ENCODE measurements around the gene CCDC157. TPM values are rescaled to one million over a fixed set of nuclear protein-coding genes. Genes with fewer than 3 reads are reported as not detected.

The CCDC157 gene
- total and polyA plus RNA-seq, 11 donors = 0.42 to 1.7 (median 1.1) TPM

- Histone ChIP-seq H3K9me3 (no peaks in the 10 kb centered on the region), H3K4me1 (peaks cover 4 to 48% (median 33%) of the 10 kb centered on the region in 12 donors), H3K36me3 (peaks cover 0 to 8% (median under 1%) of the 10 kb centered on the region in 9 donors), H3K27me3 (no peaks in the 10 kb centered on the region), H3K4me3 (peak within 1 kb of the TSS; percentile 53 to 88 (median 73)), H3K27ac (peak within 1 kb of the TSS in 11 of 12 donors; percentile 50 to 99 (median 96))
- intact Hi-C loops (cut with DNase I) = loop anchor here in 4 of 10 donors (5.0 to 10.0 kb wide), 3 partner anchors 159 to 179 kb away; partner anchors contain the start of genes TCN2 (in 2 of the 4) and PES1 (in 1 of the 4)
- DNase-seq (peak; percentile 54 to 84 (median 68)), ATAC-seq (peak in 1 of 4 donors; percentile 2)
- TF ChIP-seq, protein P1, sequence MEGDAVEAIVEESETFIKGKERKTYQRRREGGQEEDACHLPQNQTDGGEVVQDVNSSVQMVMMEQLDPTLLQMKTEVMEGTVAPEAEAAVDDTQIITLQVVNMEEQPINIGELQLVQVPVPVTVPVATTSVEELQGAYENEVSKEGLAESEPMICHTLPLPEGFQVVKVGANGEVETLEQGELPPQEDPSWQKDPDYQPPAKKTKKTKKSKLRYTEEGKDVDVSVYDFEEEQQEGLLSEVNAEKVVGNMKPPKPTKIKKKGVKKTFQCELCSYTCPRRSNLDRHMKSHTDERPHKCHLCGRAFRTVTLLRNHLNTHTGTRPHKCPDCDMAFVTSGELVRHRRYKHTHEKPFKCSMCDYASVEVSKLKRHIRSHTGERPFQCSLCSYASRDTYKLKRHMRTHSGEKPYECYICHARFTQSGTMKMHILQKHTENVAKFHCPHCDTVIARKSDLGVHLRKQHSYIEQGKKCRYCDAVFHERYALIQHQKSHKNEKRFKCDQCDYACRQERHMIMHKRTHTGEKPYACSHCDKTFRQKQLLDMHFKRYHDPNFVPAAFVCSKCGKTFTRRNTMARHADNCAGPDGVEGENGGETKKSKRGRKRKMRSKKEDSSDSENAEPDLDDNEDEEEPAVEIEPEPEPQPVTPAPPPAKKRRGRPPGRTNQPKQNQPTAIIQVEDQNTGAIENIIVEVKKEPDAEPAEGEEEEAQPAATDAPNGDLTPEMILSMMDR (IDR thresholded peaks at IDR 0.05) = peak in 2 of 12 donors; percentile 13 to 18
- TF ChIP-seq POLR2A (IDR thresholded peaks at IDR 0.05) = no peak
- WGBS, 4 donors = 1 to 4% (median 2%) methylated on average over 24 to 61 of the region's 61 CpGs
Measured at GRCh38 chr22:30425616-30426387, 69.0 kb downstream of the CCDC157 start, which contains the start of gene MTFP1. TSS of gene MTFP1 (plus strand) at chr22:30425768. CDS start at chr22:30425880, 112 bp downstream.

Other genes with a start within 250 kb of the CCDC157 start
- gene LIF, start 110.2 kb upstream of the CCDC157 start, total RNA-seq = 10 to 100 TPM in 1 of 9 donors, 1 to 10 TPM in 1, under 1 TPM in 6, not detected in 1; 0.12 to 11.6 (median 0.70) TPM
- gene LIF, start 110.2 kb upstream of the CCDC157 start, polyA plus RNA-seq = under 1 TPM; 0.46 to 0.78 TPM
- 1 to 10 TPM in 2 of 9 donors, under 1 TPM in 5, not detected in 2; 0.17 to 5.0 (median 0.42) TPM for gene OSM, start 90.2 kb upstream of the CCDC157 start, total RNA-seq
- under 1 TPM; 0.25 to 0.27 TPM for gene OSM, start 90.2 kb upstream of the CCDC157 start, polyA plus RNA-seq
- 10 to 100 TPM in 3 of 9 donors, 1 to 10 TPM in 6; 3.8 to 16.6 (median 7.1) TPM for gene CASTOR1, start 67.5 kb upstream of the CCDC157 start, total RNA-seq
- gene CASTOR1, start 67.5 kb upstream of the CCDC157 start, polyA plus RNA-seq = 10 to 100 TPM in 1 of 2 donors, 1 to 10 TPM in 1; 7.0 to 10.2 TPM
- gene TBC1D10A, start 30.1 kb upstream of the CCDC157 start, total RNA-seq = 10 to 100 TPM in 1 of 9 donors, 1 to 10 TPM in 8; 4.3 to 10.1 (median 7.1) TPM
- gene TBC1D10A, start 30.1 kb upstream of the CCDC157 start, polyA plus RNA-seq = 1 to 10 TPM; 4.5 to 9.5 TPM
- gene SF3A1, start 113 bp upstream of the CCDC157 start, total RNA-seq = 100 to 1,000 TPM in 4 of 9 donors, 10 to 100 TPM in 5; 57.7 to 142 (median 99.2) TPM
- gene SF3A1, start 113 bp upstream of the CCDC157 start, polyA plus RNA-seq = 10 to 100 TPM; 11.4 to 31.3 TPM
- 10 to 100 TPM in 1 of 9 donors, 1 to 10 TPM in 8; 3.3 to 12.2 (median 6.7) TPM for gene RNF215, start 30.4 kb downstream of the CCDC157 start, total RNA-seq
- gene RNF215, start 30.4 kb downstream of the CCDC157 start, polyA plus RNA-seq = 1 to 10 TPM; 4.2 to 7.0 TPM
- gene SEC14L2, start 40.0 kb downstream of the CCDC157 start, total RNA-seq = 1 to 10 TPM in 5 of 9 donors, under 1 TPM in 4; 0.35 to 3.9 (median 1.6) TPM
- 10 to 100 TPM in 1 of 2 donors, under 1 TPM in 1; 0.30 to 11.2 TPM for gene SEC14L2, start 40.0 kb downstream of the CCDC157 start, polyA plus RNA-seq
- gene MTFP1, start 68.8 kb downstream of the CCDC157 start, total RNA-seq = 10 to 100 TPM in 7 of 9 donors, 1 to 10 TPM in 2; 5.0 to 44.0 (median 15.9) TPM
- gene MTFP1, start 68.8 kb downstream of the CCDC157 start, polyA plus RNA-seq = 100 to 1,000 TPM in 1 of 2 donors, 10 to 100 TPM in 1; 36.2 to 139 TPM
- gene SEC14L3, start 115.0 kb downstream of the CCDC157 start, total RNA-seq = not detected
- not detected for gene SEC14L3, start 115.0 kb downstream of the CCDC157 start, polyA plus RNA-seq
- gene SEC14L4, start 148.7 kb downstream of the CCDC157 start, total RNA-seq = under 1 TPM in 1 of 9 donors, not detected in 8; 0.27 TPM
- gene SEC14L4, start 148.7 kb downstream of the CCDC157 start, polyA plus RNA-seq = not detected
- 1 to 10 TPM in 1 of 9 donors, under 1 TPM in 1, not detected in 7; 0.16 to 2.8 TPM for gene SEC14L6, start 189.7 kb downstream of the CCDC157 start, total RNA-seq
- under 1 TPM in 1 of 2 donors, not detected in 1; 0.03 TPM for gene SEC14L6, start 189.7 kb downstream of the CCDC157 start, polyA plus RNA-seq
- 1 to 10 TPM in 1 of 9 donors, under 1 TPM in 3, not detected in 5; 0.25 to 1.1 (median 0.58) TPM for gene GAL3ST1, start 217.7 kb downstream of the CCDC157 start, total RNA-seq
- under 1 TPM; 0.14 to 0.19 TPM for gene GAL3ST1, start 217.7 kb downstream of the CCDC157 start, polyA plus RNA-seq
- gene PES1, start 234.9 kb downstream of the CCDC157 start, total RNA-seq = 10 to 100 TPM; 15.7 to 39.8 (median 27.8) TPM
- gene PES1, start 234.9 kb downstream of the CCDC157 start, polyA plus RNA-seq = 10 to 100 TPM; 23.0 to 60.9 TPM